SK-N-MC (cell line): Measurements from ENCODE around the gene ITGA1.

ENCODE experiments used
- EZH2 ChIP-seq: fragments of 200-600 bp; sonication (generic); IDR thresholded peaks from one replicate; pipeline ENCODE4 v1.6.1; 2017; ENCODE audit warnings: antibody characterized with exemption
- POLR2AphosphoS5 ChIP-seq: IDR thresholded peaks from 2 replicates; pipeline ENCODE4 v1.6.1; 2012; ENCODE audit warnings: mild to moderate bottlenecking, low read depth, low read length, borderline replicate concordance

GRCh38 chr5:52963636-52964035 is 175.9 kb downstream of the ITGA1 start:
- TF ChIP-seq POLR2AphosphoS5 (no peak), EZH2 (no peak)
